Neural cell (in vitro differentiated cells): ENCODE measurements around the gene HES4. TPM values are rescaled to one million over a fixed set of nuclear protein-coding genes. Genes with fewer than 3 reads are reported as not detected.
A peak's percentile ranks its signal among the peaks of the same experiment; 100 is the strongest.
"Not testable (repeated sequence)": the region's sequence is repeated elsewhere in the genome, so short reads cannot be mapped to it uniquely, and the experiment has no call there.

ENCODE experiments used
- H2AFZ ChIP-seq: fragments of 200-600, 300-800 bp; sonication (generic), shearing (Covaris generic); 2 replicates; pipeline ENCODE4 v1.6.0; 2014; ENCODE audit warnings: low read depth, mild to moderate bottlenecking, antibody characterized with exemption, low read length, moderate library complexity
- H3F3A ChIP-seq: fragments of 200-600 bp; shearing (Covaris generic); 2 replicates; pipeline ENCODE4 v1.6.1; 2016; ENCODE audit warnings: mild to moderate bottlenecking, moderate library complexity, mixed read lengths, antibody characterized with exemption, low read length; ENCODE audit not compliant: insufficient read depth, poor library complexity, severe bottlenecking
- H3K27ac ChIP-seq: fragments of 200-600, 300-800 bp; sonication (generic), shearing (Covaris generic); 2 replicates; pipeline ENCODE4 v1.5.1; 2014; ENCODE audit warnings: mild to moderate bottlenecking, low read length, moderate library complexity
- H3K27me3 ChIP-seq: fragments of 300-800, 200-600 bp; sonication (generic), shearing (Covaris generic); 2 replicates; pipeline ENCODE4 v1.6.0; 2014; ENCODE audit warnings: mild to moderate bottlenecking, low read depth, low read length, moderate library complexity; ENCODE audit not compliant: insufficient read depth
- H3K36me3 ChIP-seq: fragments of 300-800, 200-600 bp; sonication (generic), shearing (Covaris generic); 2 replicates; pipeline ENCODE4 v1.5.1; 2014; ENCODE audit warnings: mild to moderate bottlenecking, antibody characterized with exemption, low read length, moderate library complexity; ENCODE audit not compliant: insufficient read depth
- H3K4me2 ChIP-seq: fragments of 300-800, 200-600 bp; sonication (generic), shearing (Covaris generic); 2 replicates; pipeline ENCODE4 v1.6.0; 2014; ENCODE audit warnings: mild to moderate bottlenecking, low read length
- H3K4me3 ChIP-seq: fragments of 300-800, 200-600 bp; sonication (generic), shearing (Covaris generic); 2 replicates; pipeline ENCODE4 v1.5.1; 2014; ENCODE audit warnings: mild to moderate bottlenecking, low read length, moderate library complexity
- H3K79me2 ChIP-seq: fragments of 200-600 bp; shearing (Covaris generic); replicated peaks from 2 replicates; pipeline ENCODE4 v1.6.0; 2014; ENCODE audit warnings: mild to moderate bottlenecking, low read length, moderate library complexity; ENCODE audit not compliant: insufficient read depth
- H3K9ac ChIP-seq: fragments of 300-800, 200-600 bp; sonication (generic), shearing (Covaris generic); 2 replicates; pipeline ENCODE4 v1.6.1; 2016; ENCODE audit warnings: mild to moderate bottlenecking, low read length, mixed read lengths
- H3K9me2 ChIP-seq: fragments of 200-600 bp; shearing (Covaris generic); 2 replicates; pipeline ENCODE4 v1.6.1; 2016; ENCODE audit warnings: mild to moderate bottlenecking, low read length, mixed read lengths; ENCODE audit not compliant: insufficient read depth
- H3K9me3 ChIP-seq: fragments of 200-600, 300-800 bp; sonication (generic), shearing (Covaris generic); 2 replicates; pipeline ENCODE4 v1.6.1; 2016; ENCODE audit warnings: mild to moderate bottlenecking, mixed run types, low read length, moderate library complexity, mixed read lengths
- H4K20me1 ChIP-seq: fragments of 200-600 bp; shearing (Covaris generic); 2 replicates; pipeline ENCODE4 v1.6.1; 2016; ENCODE audit warnings: mild to moderate bottlenecking, mixed run types; ENCODE audit not compliant: insufficient read depth
- CTCF ChIP-seq: fragments of 450-650 bp; IDR thresholded peaks from 2 replicates; pipeline ENCODE4 v1.5.1; 2014; ENCODE audit warnings: antibody characterized with exemption, mild to moderate bottlenecking, moderate library complexity; ENCODE audit not compliant: poor library complexity, severe bottlenecking
- EP300 ChIP-seq: fragments of 450-650 bp; conservative IDR thresholded peaks from 2 replicates; pipeline ENCODE4 v1.6.1; 2014; ENCODE audit warnings: antibody characterized with exemption, mild to moderate bottlenecking, moderate library complexity; ENCODE audit not compliant: poor library complexity, severe bottlenecking
- EZH2 ChIP-seq: fragments of 200-600, 300-800 bp; shearing (Covaris generic), sonication (generic); IDR thresholded peaks from 2 replicates; pipeline ENCODE4 v1.6.1; 2014; ENCODE audit warnings: antibody characterized with exemption, low read length, borderline replicate concordance, mild to moderate bottlenecking; ENCODE audit not compliant: insufficient read depth, poor library complexity, severe bottlenecking
- MXI1 ChIP-seq: fragments of 450-650 bp; conservative IDR thresholded peaks from 2 replicates; pipeline ENCODE4 v1.6.1; 2014; ENCODE audit warnings: antibody characterized with exemption, mild to moderate bottlenecking; ENCODE audit not compliant: poor library complexity, severe bottlenecking
- POLR2AphosphoS5 ChIP-seq: IDR thresholded peaks from 2 replicates; pipeline ENCODE4 v1.6.1; 2012
- RAD21 ChIP-seq: fragments of 450-650 bp; conservative IDR thresholded peaks from 2 replicates; pipeline ENCODE4 v1.6.1; 2014; ENCODE audit warnings: antibody characterized with exemption, mild to moderate bottlenecking, moderate library complexity
- REST ChIP-seq: IDR thresholded peaks from 2 replicates; pipeline ENCODE4 v1.6.1; 2012; ENCODE audit warnings: borderline replicate concordance
- SMC3 ChIP-seq: fragments of 450-650 bp; conservative IDR thresholded peaks from 2 replicates; pipeline ENCODE4 v1.6.1; 2014; ENCODE audit warnings: antibody characterized with exemption, mild to moderate bottlenecking, moderate library complexity; ENCODE audit not compliant: poor library complexity
- TAF1 ChIP-seq: IDR thresholded peaks from 2 replicates; pipeline ENCODE4 v1.6.1; 2012; ENCODE audit warnings: low read depth
- polyA plus RNA-seq: library from polyadenylated mRNA; depleted of rRNA; stranded (reverse); fragments of >200 nt; gene quantifications from 2 replicates; pipeline ENCODE4 v1.2.3, GENCODE V29; 2014

Gene HES4
- polyA plus RNA-seq, 1 donor from 2014 or later: 196 TPM

- Histone ChIP-seq H3K4me3 (peak within 1 kb of the TSS; percentile 64), H3K9ac (peak within 1 kb of the TSS; percentile 63), H3F3A (no peaks in the 10 kb centered on the region), H3K27ac (no peak within 1 kb of the TSS), H3K9me3 (no peaks in the 10 kb centered on the region), H3K27me3 (no peaks in the 10 kb centered on the region), H4K20me1 (no peaks in the 10 kb centered on the region), H3K9me2 (no peaks in the 10 kb centered on the region), H3K79me2 (peaks cover 4% of the 10 kb centered on the region), H2AFZ (no peak within 1 kb of the TSS), H3K36me3 (no peaks in the 10 kb centered on the region), H3K4me2 (no peak within 1 kb of the TSS)
- peak; percentile 75 for TF ChIP-seq MXI1
- TF ChIP-seq TAF1: no peak
Measured at GRCh38 chr1:1020000-1020404, 20.1 kb upstream of the HES4 start, which contains the start of gene AGRN. Gene AGRN, plus strand, starts transcription at chr1:1020120. Its CDS starts 53 bp downstream, at chr1:1020173.

- H4K20me1 ChIP-seq: no peaks in the 10 kb centered on the region
- peak overlapping the region; percentile 63 for H3K9ac ChIP-seq
- H3F3A ChIP-seq: no peaks in the 10 kb centered on the region
- H3K27ac ChIP-seq: no peak overlapping the region
- H2AFZ ChIP-seq: no peak overlapping the region
- H3K79me2 ChIP-seq: peaks cover 4% of the 10 kb centered on the region
- H3K36me3 ChIP-seq: no peaks in the 10 kb centered on the region
- no peaks in the 10 kb centered on the region for H3K9me3 ChIP-seq
- H3K4me2 ChIP-seq: no peak overlapping the region
- H3K4me3 ChIP-seq: peak overlapping the region; percentile 50
- no peaks in the 10 kb centered on the region for H3K27me3 ChIP-seq
- TF ChIP-seq RAD21: no peak
- peak; percentile 33 for TF ChIP-seq SMC3
- no peak for TF ChIP-seq POLR2AphosphoS5
- no peak for TF ChIP-seq EP300
- no peak for TF ChIP-seq REST
- TF ChIP-seq EZH2: no peak
- TF ChIP-seq CTCF: peak; percentile 68
- TF ChIP-seq TAF1: no peak
- no peak for TF ChIP-seq MXI1
- no peaks in the 10 kb centered on the region for H3K9me2 ChIP-seq
Measured at GRCh38 chr1:1019122-1019999, 19.5 kb upstream of the HES4 start.

- H3F3A ChIP-seq, H3K27me3 ChIP-seq, H2AFZ ChIP-seq, H3K4me2 ChIP-seq, H3K9me2 ChIP-seq, H4K20me1 ChIP-seq, H3K9ac ChIP-seq, H3K4me3 ChIP-seq, H3K9me3 ChIP-seq, H3K79me2 ChIP-seq, H3K27ac ChIP-seq, H3K36me3 ChIP-seq: not testable (repeated sequence)
Measured at GRCh38 chr1:1018321-1018685, 18.4 kb upstream of the HES4 start.

GRCh38 chr1:1017397-1018320, 17.8 kb upstream of the HES4 start:
- H3K79me2 ChIP-seq, H3F3A ChIP-seq, H2AFZ ChIP-seq, H3K27ac ChIP-seq, H3K9ac ChIP-seq, H3K9me2 ChIP-seq, H3K4me2 ChIP-seq, H3K4me3 ChIP-seq, H3K27me3 ChIP-seq, H3K9me3 ChIP-seq, H4K20me1 ChIP-seq, H3K36me3 ChIP-seq: not testable (repeated sequence)
